Right atrium auricular region (tissue), 2 donors: ENCODE data around the gene ALX4. TPM values are rescaled to one million over a fixed set of nuclear protein-coding genes. Genes with fewer than 3 reads are reported as not detected.
A peak's percentile ranks its signal among the peaks of the same experiment; 100 is the strongest.

Experiments used
- DNase-seq: peaks from one replicate; pipeline ENCODE4 v3.0.0-alpha.2; 2019; ENCODE audit warnings: low spot score
- H3K27ac ChIP-seq, 2 donors: fragments of 200-600 bp; sonication (generic); 1 replicate in 1 of 2; 2 replicates in 1 of 2; pipeline ENCODE4 v1.5.1; 2016 to 2019
- H3K27me3 ChIP-seq, 2 donors: fragments of 200-600 bp; sonication (generic); one replicate each; pipeline versions ENCODE4 v1.5.1 to v1.6.0; 2017 to 2019
- H3K36me3 ChIP-seq: fragments of 200-600 bp; sonication (generic); one replicate; pipeline ENCODE4 v1.5.1; 2016
- H3K4me1 ChIP-seq, 2 donors: fragments of 200-600 bp; sonication (generic); one replicate each; pipeline versions ENCODE4 v1.5.1 to v1.6.0; 2017 to 2019
- H3K4me3 ChIP-seq, 2 donors: fragments of 200-600 bp; sonication (generic); 1 replicate in 1 of 2; 2 replicates in 1 of 2; pipeline ENCODE4 v1.5.1; 2017 to 2019; ENCODE audit warnings: mild to moderate bottlenecking in 1 of 2, moderate library complexity in 1 of 2
- H3K9me3 ChIP-seq, 2 donors: fragments of 200-600 bp; sonication (generic); one replicate each; pipeline ENCODE4 v1.5.1; 2019
- CTCF ChIP-seq, 2 donors: fragments of 200-600 bp; sonication (generic); IDR thresholded peaks; one replicate each; pipeline ENCODE4 v1.5.1; 2019; ENCODE audit warnings: antibody characterized with exemption in 2 of 2
- total RNA-seq, 2 donors: library from RNA; depleted of rRNA; stranded (reverse); fragments of >200 nt; gene quantifications; one replicate each; pipeline ENCODE4 v1.1.0, GENCODE V29; 2016

Gene ALX4
- total RNA-seq, 2 donors from 2014 or later: 0.07 TPM; not detected in 1

GRCh38 chr11:44247508-44247907 lies 62.4 kb downstream of the ALX4 start:
- Histone ChIP-seq H3K4me1 (peaks cover 0 to 34% of the 10 kb centered on the region in 2 donors), H3K36me3 (peaks cover 10% of the 10 kb centered on the region), H3K4me3 (no peak overlapping the region), H3K9me3 (peaks cover 0 to 8% of the 10 kb centered on the region in 2 donors), H3K27ac (no peak overlapping the region), H3K27me3 (no peaks in the 10 kb centered on the region)
- no peak for TF ChIP-seq CTCF (IDR thresholded peaks at IDR 0.05)
- DNase-seq: no peak

GRCh38 chr11:44246726-44247125 lies 63.2 kb downstream of the ALX4 start:
- Histone ChIP-seq H3K36me3 (peaks cover 10% of the 10 kb centered on the region), H3K27ac (no peak overlapping the region), H3K9me3 (peaks cover 0 to under 1% of the 10 kb centered on the region in 2 donors), H3K4me3 (no peak overlapping the region), H3K4me1 (peaks cover 0 to 41% of the 10 kb centered on the region in 2 donors), H3K27me3 (no peaks in the 10 kb centered on the region)
- TF ChIP-seq CTCF (IDR thresholded peaks at IDR 0.05): no peak
- no peak for DNase-seq

- H3K4me1 ChIP-seq: peaks cover 0 to 43% of the 10 kb centered on the region in 2 donors
- DNase-seq: no peak
- no peaks in the 10 kb centered on the region for H3K9me3 ChIP-seq
- peaks cover 16% of the 10 kb centered on the region for H3K36me3 ChIP-seq
- H3K4me3 ChIP-seq: no peak overlapping the region
- TF ChIP-seq CTCF (IDR thresholded peaks at IDR 0.05): no peak
- H3K27me3 ChIP-seq: no peaks in the 10 kb centered on the region
- peak overlapping the region in 1 of 2 donors; percentile 24 for H3K27ac ChIP-seq
These were observed 65.2 kb downstream of the ALX4 start for GRCh38 chr11:44244639-44245310.

- Histone ChIP-seq H3K36me3 (peaks cover 12% of the 10 kb centered on the region), H3K4me1 (peaks cover 0 to 43% of the 10 kb centered on the region in 2 donors), H3K4me3 (no peak overlapping the region), H3K9me3 (no peaks in the 10 kb centered on the region), H3K27ac (peak overlapping the region in 1 of 2 donors; percentile 31), H3K27me3 (no peaks in the 10 kb centered on the region)
- no peak for DNase-seq
- TF ChIP-seq CTCF (IDR thresholded peaks at IDR 0.05): no peak
These were observed 66.2 kb downstream of the ALX4 start for GRCh38 chr11:44243595-44244343.

GRCh38 chr11:44243086-44243485 lies 66.9 kb downstream of the ALX4 start:
- no peaks in the 10 kb centered on the region for H3K9me3 ChIP-seq
- DNase-seq: no peak
- TF ChIP-seq CTCF (IDR thresholded peaks at IDR 0.05): no peak
- no peaks in the 10 kb centered on the region for H3K27me3 ChIP-seq
- H3K4me1 ChIP-seq: peaks cover 0 to 39% of the 10 kb centered on the region in 2 donors
- no peak overlapping the region for H3K4me3 ChIP-seq
- H3K27ac ChIP-seq: peak overlapping the region in 1 of 2 donors; percentile 67
- peaks cover 12% of the 10 kb centered on the region for H3K36me3 ChIP-seq
